K562 (cell line): ENCODE measurements around the gene MEIG1. TPM values are rescaled to one million over a fixed set of nuclear protein-coding genes. Genes with fewer than 3 reads are reported as not detected.
A peak's percentile ranks its signal among the peaks of the same experiment; 100 is the strongest.

ENCODE experiments used
- ATF7 ChIP-seq: fragments of 450-650 bp; IDR thresholded peaks from 2 replicates; pipeline ENCODE4 v1.7.1; 2014; ENCODE audit warnings: mild to moderate bottlenecking, moderate library complexity
- BRCA1 ChIP-seq, 2 experiments: fragments of 450-650 bp in 1 of 2; sonication (generic) in 1 of 2; formaldehyde crosslinking in 1 of 2; IDR thresholded peaks; 2 replicates each; pipeline versions ENCODE4 v1.5.0 to v1.6.1; 2017 to 2020; ENCODE audit warnings: mild to moderate bottlenecking in 1 of 2, missing genetic modification reagents in 1 of 2
- EP400 ChIP-seq: fragments of 450-650 bp; IDR thresholded peaks from 2 replicates; pipeline ENCODE4 v1.6.1; 2017; ENCODE audit warnings: antibody characterized with exemption, mild to moderate bottlenecking, moderate library complexity
- NR2C2 ChIP-seq, 2 experiments: fragments of 200-800 bp in 1 of 2; sonication (Bioruptor generic) in 1 of 2; sonication (generic) in 1 of 2; formaldehyde crosslinking in 1 of 2; IDR thresholded peaks; 2 replicates each; pipeline versions ENCODE4 v1.6.1 to v1.8.0; 2016 to 2022; ENCODE audit warnings: mild to moderate bottlenecking in 1 of 2, missing compliant biosample characterization in 1 of 2, missing genetic modification characterization in 1 of 2, missing genetic modification reagents in 1 of 2
- SP1 ChIP-seq: sonication (generic); formaldehyde crosslinking; IDR thresholded peaks from 2 replicates; pipeline ENCODE4 v1.8.1; 2022; ENCODE audit warnings: mild to moderate bottlenecking, missing genetic modification reagents
- TGIF2 ChIP-seq: sonication (generic); formaldehyde crosslinking; IDR thresholded peaks from 2 replicates; pipeline ENCODE4 v1.8.1; 2022; ENCODE audit warnings: mild to moderate bottlenecking, missing genetic modification reagents, moderate library complexity
- XRCC5 ChIP-seq: fragments of 200-400 bp; formaldehyde crosslinking; IDR thresholded peaks from 2 replicates; pipeline ENCODE4 v1.6.1; 2017; ENCODE audit warnings: low read depth, mild to moderate bottlenecking, low read length
- ZNF551 ChIP-seq: fragments of 250-450 bp; sonication (Bioruptor Pico); IDR thresholded peaks from 2 replicates; pipeline ENCODE4 v1.5.0; 2021; ENCODE audit warnings: mild to moderate bottlenecking, moderate library complexity
- polyA plus RNA-seq, 8 experiments: library from polyadenylated mRNA; depleted of rRNA in 4 of 8; stranded (reverse) in 5 of 8; unstranded in 3 of 8; fragments of >200 nt; fragmentation: Nextera tagmentation in 2 of 8; fragmentation: Illumina TruSeq in 1 of 8; extraction: Ambion mirVana in 2 of 8; extraction: Trizol in 1 of 8; gene quantifications; 2 replicates each; pipeline versions ENCODE4 v1.2.1 to v1.2.3, GENCODE V29; 2011 to 2014; ENCODE audit warnings: inconsistent platforms in 1 of 8, missing spikeins in 1 of 8
- total RNA-seq, 7 experiments: library from RNA; depleted of rRNA in 6 of 7; stranded (reverse); fragments of >200 nt in 6 of 7; fragmentation: Illumina TruSeq in 2 of 7; extraction: Trizol in 2 of 7; gene quantifications; 2 replicates each; pipeline versions ENCODE4 v1.2.1 to v1.2.3, GENCODE V29; 2011 to 2021; ENCODE audit warnings: low replicate concordance in 1 of 7
- TF ChIP-seq, protein P1 (sequence below), 2 experiments: fragments of 450-650 bp in 1 of 2; sonication (generic) in 1 of 2; formaldehyde crosslinking in 1 of 2; IDR thresholded peaks; 2 replicates each; pipeline versions ENCODE4 v1.7.1 to v1.9.0; 2016 to 2022; ENCODE audit warnings: inconsistent platforms in 1 of 2, mild to moderate bottlenecking in 1 of 2, missing genetic modification reagents in 1 of 2
- TF ChIP-seq, protein P2 (sequence below): fragments of 250-450 bp; sonication (Bioruptor Pico); IDR thresholded peaks from 2 replicates; pipeline ENCODE4 v1.4.0; 2020; ENCODE audit warnings: mild to moderate bottlenecking, moderate library complexity

MEIG1 gene
- total and polyA plus RNA-seq, 9 of the 15 experiments (the other 6 are each of a cell fraction or from before 2014, with no cell fraction given) = 0.19 to 1.7 (median 0.54) TPM; not detected in 3

DNA sequence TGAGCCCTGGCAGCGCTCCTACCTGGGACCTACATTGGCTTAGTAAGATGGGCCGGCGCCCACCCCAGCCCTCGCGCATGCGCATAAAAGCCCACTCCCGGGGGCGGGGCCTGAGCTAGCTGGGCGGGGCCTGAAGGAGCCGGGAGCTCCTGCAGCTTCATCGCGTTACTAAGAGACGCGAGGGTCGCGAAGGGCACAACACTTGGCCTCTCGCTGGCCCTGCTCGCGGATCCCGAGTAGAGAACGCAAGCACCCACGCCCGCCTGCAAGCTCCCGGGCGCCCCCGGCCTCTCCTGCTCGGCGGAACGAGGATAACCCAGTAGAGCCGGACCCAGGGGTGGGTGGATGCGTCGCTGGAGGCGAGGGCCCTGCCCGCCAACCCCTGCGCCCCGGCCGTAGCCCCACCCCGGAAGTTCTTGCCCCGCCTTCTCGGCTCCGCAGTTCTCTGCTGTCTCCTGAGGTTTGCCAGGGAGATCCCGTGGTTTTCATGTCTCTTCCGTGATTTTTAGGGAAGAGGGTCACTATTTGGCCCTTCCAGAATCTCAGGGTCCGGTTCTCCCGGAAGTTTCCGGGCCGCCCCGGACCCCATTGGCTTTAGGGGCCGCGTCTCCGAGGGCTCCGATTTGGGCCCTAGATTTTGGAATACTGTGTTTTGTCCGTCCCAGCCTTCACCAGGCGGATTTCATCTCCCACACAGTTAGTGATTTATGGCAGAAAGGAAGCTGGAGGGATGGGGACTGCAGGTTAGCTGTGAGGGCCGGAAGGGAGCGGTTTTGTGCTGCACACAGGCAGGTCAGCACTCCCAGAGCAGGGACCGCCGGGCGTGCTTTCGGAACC is at the start of gene MEIG1 (continued):
- TF ChIP-seq, protein P1, sequence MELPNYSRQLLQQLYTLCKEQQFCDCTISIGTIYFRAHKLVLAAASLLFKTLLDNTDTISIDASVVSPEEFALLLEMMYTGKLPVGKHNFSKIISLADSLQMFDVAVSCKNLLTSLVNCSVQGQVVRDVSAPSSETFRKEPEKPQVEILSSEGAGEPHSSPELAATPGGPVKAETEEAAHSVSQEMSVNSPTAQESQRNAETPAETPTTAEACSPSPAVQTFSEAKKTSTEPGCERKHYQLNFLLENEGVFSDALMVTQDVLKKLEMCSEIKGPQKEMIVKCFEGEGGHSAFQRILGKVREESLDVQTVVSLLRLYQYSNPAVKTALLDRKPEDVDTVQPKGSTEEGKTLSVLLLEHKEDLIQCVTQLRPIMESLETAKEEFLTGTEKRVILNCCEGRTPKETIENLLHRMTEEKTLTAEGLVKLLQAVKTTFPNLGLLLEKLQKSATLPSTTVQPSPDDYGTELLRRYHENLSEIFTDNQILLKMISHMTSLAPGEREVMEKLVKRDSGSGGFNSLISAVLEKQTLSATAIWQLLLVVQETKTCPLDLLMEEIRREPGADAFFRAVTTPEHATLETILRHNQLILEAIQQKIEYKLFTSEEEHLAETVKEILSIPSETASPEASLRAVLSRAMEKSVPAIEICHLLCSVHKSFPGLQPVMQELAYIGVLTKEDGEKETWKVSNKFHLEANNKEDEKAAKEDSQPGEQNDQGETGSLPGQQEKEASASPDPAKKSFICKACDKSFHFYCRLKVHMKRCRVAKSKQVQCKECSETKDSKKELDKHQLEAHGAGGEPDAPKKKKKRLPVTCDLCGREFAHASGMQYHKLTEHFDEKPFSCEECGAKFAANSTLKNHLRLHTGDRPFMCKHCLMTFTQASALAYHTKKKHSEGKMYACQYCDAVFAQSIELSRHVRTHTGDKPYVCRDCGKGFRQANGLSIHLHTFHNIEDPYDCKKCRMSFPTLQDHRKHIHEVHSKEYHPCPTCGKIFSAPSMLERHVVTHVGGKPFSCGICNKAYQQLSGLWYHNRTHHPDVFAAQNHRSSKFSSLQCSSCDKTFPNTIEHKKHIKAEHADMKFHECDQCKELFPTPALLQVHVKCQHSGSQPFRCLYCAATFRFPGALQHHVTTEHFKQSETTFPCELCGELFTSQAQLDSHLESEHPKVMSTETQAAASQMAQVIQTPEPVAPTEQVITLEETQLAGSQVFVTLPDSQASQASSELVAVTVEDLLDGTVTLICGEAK (IDR thresholded peaks at IDR 0.05) = peak; percentile 99
- TF ChIP-seq, protein P1 (CRISPR knock-in tag; IDR thresholded peaks at IDR 0.05) = no peak
- TF ChIP-seq ZNF551 (CRISPR knock-in tag) (no peak), TGIF2 (CRISPR knock-in tag) (no peak), BRCA1 (IDR thresholded peaks at IDR 0.05) (no peak), BRCA1 (CRISPR knock-in tag; IDR thresholded peaks at IDR 0.05) (no peak), EP400 (peak; percentile 83), XRCC5 (peak; percentile 68; the same call in 1 of the 2 replicates), SP1 (CRISPR knock-in tag) (peak; percentile 50), NR2C2 (CRISPR knock-in tag; IDR thresholded peaks at IDR 0.05) (peak; percentile 82; the same call in 1 of the 2 replicates), NR2C2 (tag; IDR thresholded peaks at IDR 0.05) (peak; percentile 97), ATF7 (peak; percentile 53; the same call in 1 of the 2 replicates)
- TF ChIP-seq, protein P2, sequence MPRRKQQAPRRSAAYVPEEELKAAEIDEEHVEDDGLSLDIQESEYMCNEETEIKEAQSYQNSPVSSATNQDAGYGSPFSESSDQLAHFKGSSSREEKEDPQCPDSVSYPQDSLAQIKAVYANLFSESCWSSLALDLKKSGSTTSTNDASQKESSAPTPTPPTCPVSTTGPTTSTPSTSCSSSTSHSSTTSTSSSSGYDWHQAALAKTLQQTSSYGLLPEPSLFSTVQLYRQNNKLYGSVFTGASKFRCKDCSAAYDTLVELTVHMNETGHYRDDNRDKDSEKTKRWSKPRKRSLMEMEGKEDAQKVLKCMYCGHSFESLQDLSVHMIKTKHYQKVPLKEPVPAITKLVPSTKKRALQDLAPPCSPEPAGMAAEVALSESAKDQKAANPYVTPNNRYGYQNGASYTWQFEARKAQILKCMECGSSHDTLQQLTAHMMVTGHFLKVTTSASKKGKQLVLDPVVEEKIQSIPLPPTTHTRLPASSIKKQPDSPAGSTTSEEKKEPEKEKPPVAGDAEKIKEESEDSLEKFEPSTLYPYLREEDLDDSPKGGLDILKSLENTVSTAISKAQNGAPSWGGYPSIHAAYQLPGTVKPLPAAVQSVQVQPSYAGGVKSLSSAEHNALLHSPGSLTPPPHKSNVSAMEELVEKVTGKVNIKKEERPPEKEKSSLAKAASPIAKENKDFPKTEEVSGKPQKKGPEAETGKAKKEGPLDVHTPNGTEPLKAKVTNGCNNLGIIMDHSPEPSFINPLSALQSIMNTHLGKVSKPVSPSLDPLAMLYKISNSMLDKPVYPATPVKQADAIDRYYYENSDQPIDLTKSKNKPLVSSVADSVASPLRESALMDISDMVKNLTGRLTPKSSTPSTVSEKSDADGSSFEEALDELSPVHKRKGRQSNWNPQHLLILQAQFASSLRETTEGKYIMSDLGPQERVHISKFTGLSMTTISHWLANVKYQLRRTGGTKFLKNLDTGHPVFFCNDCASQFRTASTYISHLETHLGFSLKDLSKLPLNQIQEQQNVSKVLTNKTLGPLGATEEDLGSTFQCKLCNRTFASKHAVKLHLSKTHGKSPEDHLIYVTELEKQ (CRISPR knock-in tag) = no peak
